Glutamatergic neuron (in vitro differentiated cells): Measurements from ENCODE around the gene EVA1C. TPM values are rescaled to one million over a fixed set of nuclear protein-coding genes. Genes with fewer than 3 reads are reported as not detected.

ENCODE experiments used
- DNase-seq: peaks from one replicate; pipeline ENCODE4 v3.0.0; 2022
- H3K27ac Mint-ChIP-seq: one replicate; pipeline ENCODE4 v1.8.0; 2020; ENCODE audit warnings: mild to moderate bottlenecking, mixed read lengths, inconsistent platforms; ENCODE audit not compliant: unreplicated experiment
- H3K27me3 Mint-ChIP-seq: one replicate; pipeline ENCODE4 v1.8.0; 2020; ENCODE audit warnings: mild to moderate bottlenecking, moderate library complexity, mixed read lengths, inconsistent platforms; ENCODE audit not compliant: unreplicated experiment
- H3K36me3 Mint-ChIP-seq: one replicate; pipeline ENCODE4 v1.8.0; 2020; ENCODE audit warnings: mild to moderate bottlenecking, mixed read lengths, inconsistent platforms; ENCODE audit not compliant: unreplicated experiment
- H3K4me1 Mint-ChIP-seq: one replicate; pipeline ENCODE4 v1.8.0; 2020; ENCODE audit warnings: mild to moderate bottlenecking, low read depth, mixed read lengths, inconsistent platforms; ENCODE audit not compliant: unreplicated experiment
- H3K4me3 Mint-ChIP-seq: one replicate; pipeline ENCODE4 v1.8.0; 2020; ENCODE audit warnings: mild to moderate bottlenecking, mixed read lengths, inconsistent platforms; ENCODE audit not compliant: unreplicated experiment
- H3K9me3 Mint-ChIP-seq: one replicate; pipeline ENCODE4 v1.8.0; 2020; ENCODE audit warnings: mild to moderate bottlenecking, moderate library complexity, mixed read lengths, inconsistent platforms; ENCODE audit not compliant: unreplicated experiment
- long read RNA-seq: library from polyadenylated mRNA; unstranded; transcript quantifications from one replicate; pipeline ENCODE4 v2.0.0, GENCODE V29; 2020; ENCODE audit not compliant: unreplicated experiment
- total RNA-seq: library from RNA; stranded (reverse); fragmentation: NEBNext Ultra II Directional; extraction: Animal tissue kit (Norgen Biotek cat#: 25700); gene quantifications from one replicate; pipeline ENCODE4 v1.2.1, GENCODE V29; 2021; ENCODE audit not compliant: unreplicated experiment
- TF ChIP-seq, protein P1 (sequence below): fragments of 200-600 bp; sonication (generic); IDR thresholded peaks from one replicate; pipeline ENCODE4 v1.5.0; 2021; ENCODE audit not compliant: partially characterized antibody, unreplicated experiment

The EVA1C gene, protein sequence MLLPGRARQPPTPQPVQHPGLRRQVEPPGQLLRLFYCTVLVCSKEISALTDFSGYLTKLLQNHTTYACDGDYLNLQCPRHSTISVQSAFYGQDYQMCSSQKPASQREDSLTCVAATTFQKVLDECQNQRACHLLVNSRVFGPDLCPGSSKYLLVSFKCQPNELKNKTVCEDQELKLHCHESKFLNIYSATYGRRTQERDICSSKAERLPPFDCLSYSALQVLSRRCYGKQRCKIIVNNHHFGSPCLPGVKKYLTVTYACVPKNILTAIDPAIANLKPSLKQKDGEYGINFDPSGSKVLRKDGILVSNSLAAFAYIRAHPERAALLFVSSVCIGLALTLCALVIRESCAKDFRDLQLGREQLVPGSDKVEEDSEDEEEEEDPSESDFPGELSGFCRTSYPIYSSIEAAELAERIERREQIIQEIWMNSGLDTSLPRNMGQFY
- total RNA-seq, result 2.5 TPM
- long read RNA-seq, partial matches to known transcripts, result 0 of 1 reads
- long read RNA-seq, other reads (novel, unspliced or antisense), result 1 of 1 reads

DNA sequence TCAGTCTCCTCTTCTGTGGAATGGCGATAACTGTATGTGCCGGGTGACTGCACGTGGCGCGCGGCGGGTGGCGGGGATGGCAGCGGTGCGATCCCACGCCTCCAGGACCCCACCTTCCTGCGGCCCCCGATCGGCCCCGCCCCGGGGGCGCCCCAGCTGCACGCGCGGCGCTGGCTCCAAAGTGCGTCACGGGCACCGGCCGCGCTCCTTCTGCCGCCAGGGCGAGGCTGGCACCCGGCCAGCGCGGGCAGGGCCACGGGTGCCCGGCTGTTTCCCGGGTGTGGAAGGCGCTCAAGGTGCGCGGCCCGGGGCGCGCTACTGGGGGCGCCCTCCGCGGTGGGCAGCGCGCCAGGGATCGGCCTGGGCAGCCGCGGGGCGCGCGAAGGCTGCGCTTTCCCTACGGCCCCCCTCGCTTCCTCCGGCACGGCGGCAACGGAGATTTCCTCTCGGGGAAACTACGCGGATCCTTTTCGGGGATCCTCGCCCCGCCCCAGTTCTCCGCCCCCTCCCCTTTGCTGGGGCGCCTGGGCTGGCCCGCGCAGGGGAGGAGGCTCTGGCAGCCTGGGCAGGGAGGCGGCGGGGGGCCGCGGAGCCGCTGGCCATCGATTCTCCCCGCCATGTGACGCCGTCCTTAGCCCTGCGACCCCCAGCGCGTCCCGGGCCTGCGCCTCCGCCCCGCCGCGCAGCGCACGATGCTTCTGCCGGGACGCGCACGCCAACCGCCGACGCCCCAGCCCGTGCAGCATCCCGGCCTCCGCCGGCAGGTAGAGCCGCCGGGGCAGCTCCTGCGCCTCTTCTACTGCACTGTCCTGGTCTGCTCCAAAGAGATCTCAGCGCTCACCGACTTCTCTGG is at the start of gene EVA1C:
TSS of gene EVA1C (plus strand) at position 545 of the 853 bp plus-strand sequence. CDS start at position 693, 148 bp downstream.
- DNase-seq, result peak; percentile 51
- Mint-ChIP-seq H3K4me3 (peak within 1 kb of the TSS; percentile 87), H3K4me1 (peaks cover 32% of the 10 kb centered on the region), H3K36me3 (peaks cover 4% of the 10 kb centered on the region), H3K27me3 (peaks cover 21% of the 10 kb centered on the region), H3K27ac (no peak within 1 kb of the TSS), H3K9me3 (peaks cover 8% of the 10 kb centered on the region)
- TF ChIP-seq, protein P1, sequence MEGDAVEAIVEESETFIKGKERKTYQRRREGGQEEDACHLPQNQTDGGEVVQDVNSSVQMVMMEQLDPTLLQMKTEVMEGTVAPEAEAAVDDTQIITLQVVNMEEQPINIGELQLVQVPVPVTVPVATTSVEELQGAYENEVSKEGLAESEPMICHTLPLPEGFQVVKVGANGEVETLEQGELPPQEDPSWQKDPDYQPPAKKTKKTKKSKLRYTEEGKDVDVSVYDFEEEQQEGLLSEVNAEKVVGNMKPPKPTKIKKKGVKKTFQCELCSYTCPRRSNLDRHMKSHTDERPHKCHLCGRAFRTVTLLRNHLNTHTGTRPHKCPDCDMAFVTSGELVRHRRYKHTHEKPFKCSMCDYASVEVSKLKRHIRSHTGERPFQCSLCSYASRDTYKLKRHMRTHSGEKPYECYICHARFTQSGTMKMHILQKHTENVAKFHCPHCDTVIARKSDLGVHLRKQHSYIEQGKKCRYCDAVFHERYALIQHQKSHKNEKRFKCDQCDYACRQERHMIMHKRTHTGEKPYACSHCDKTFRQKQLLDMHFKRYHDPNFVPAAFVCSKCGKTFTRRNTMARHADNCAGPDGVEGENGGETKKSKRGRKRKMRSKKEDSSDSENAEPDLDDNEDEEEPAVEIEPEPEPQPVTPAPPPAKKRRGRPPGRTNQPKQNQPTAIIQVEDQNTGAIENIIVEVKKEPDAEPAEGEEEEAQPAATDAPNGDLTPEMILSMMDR, result no peak

DNA sequence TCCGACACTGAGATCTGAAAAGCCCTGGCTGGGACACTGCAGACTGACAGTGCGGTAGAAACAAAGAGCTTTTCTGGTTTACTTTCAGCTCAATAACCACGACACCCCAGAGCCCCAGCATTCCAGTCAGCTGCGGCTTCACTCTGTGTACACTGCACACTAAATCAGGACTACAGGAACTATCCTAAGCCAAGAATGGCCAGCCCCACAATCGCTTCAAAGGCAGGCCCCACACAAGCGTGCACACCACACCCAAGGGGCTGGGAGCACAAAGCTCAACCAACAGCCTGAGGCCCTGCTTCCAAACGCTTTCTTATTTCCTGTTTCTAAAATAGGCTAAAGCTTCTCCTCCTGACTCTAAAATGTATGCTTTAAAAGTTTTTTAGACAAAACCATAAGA is 48.1 kb upstream of the EVA1C start:
- TF ChIP-seq, protein P1, result no peak
- H3K27ac Mint-ChIP-seq, result peak overlapping the region; percentile 62
- no peak overlapping the region for H3K4me3 Mint-ChIP-seq
- no peaks in the 10 kb centered on the region for H3K27me3 Mint-ChIP-seq
- no peaks in the 10 kb centered on the region for H3K9me3 Mint-ChIP-seq
- no peak for DNase-seq
- H3K36me3 Mint-ChIP-seq, result peaks cover 8% of the 10 kb centered on the region
- peaks cover 7% of the 10 kb centered on the region for H3K4me1 Mint-ChIP-seq

DNA sequence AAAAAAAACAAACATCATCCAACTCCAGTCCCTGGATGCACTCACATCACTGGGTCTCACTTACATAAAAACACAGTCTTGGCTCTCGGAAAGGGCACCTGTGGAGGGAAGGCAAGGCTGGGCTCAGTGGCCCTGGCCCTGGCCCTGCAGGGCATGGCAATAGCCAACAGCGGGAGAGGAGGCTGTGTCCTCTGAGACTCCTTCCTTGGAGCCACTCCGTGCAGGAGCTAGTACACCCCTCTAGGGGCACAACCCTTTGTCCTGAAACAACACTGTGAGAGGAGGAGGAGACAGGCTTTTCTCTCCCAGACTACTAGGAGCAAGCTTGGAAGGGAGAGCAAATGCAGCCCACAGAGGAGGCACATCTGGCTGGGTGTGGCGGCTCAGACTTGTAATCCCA is 47.7 kb upstream of the EVA1C start:
- no peaks in the 10 kb centered on the region for H3K27me3 Mint-ChIP-seq
- no peaks in the 10 kb centered on the region for H3K9me3 Mint-ChIP-seq
- H3K4me3 Mint-ChIP-seq, result no peak overlapping the region
- H3K4me1 Mint-ChIP-seq, result peaks cover 7% of the 10 kb centered on the region
- TF ChIP-seq, protein P1, result no peak
- peaks cover 8% of the 10 kb centered on the region for H3K36me3 Mint-ChIP-seq
- H3K27ac Mint-ChIP-seq, result peak overlapping the region; percentile 62
- DNase-seq, result no peak

DNA sequence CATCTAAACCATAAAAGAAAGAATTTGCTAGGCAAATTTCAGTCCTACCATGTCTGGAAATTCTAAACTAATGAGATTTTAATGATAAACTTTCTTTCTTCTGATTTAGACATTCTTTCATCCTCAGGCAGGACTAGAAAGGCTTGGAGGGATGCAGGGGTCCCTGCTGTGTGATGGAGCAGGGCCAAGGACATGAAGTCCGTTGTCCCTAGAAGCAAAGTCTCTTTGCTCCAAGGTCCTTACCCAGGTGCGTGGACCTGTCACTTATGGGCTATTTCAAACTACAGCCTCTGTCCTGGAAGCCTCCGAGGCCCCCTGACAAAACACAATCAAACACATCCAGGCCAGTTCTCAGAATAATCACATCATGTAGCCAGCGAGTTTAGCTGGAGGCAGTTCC is 46.3 kb upstream of the EVA1C start:
- Mint-ChIP-seq H3K27me3 (no peaks in the 10 kb centered on the region), H3K27ac (no peak overlapping the region), H3K36me3 (peaks cover 8% of the 10 kb centered on the region), H3K9me3 (no peaks in the 10 kb centered on the region), H3K4me3 (no peak overlapping the region), H3K4me1 (peaks cover 7% of the 10 kb centered on the region)
- no peak for DNase-seq
- TF ChIP-seq, protein P1, result no peak
